HG03108 (cell line): ENCODE measurements around the gene PFKFB4.

ENCODE experiments used
- ATAC-seq: cut with Tn5 transposase; IDR thresholded peaks from one replicate; pipeline ENCODE4 v1.9.1; 2021; ENCODE audit warnings: moderate library complexity; ENCODE audit not compliant: unreplicated experiment

The PFKFB4 gene

DNA sequence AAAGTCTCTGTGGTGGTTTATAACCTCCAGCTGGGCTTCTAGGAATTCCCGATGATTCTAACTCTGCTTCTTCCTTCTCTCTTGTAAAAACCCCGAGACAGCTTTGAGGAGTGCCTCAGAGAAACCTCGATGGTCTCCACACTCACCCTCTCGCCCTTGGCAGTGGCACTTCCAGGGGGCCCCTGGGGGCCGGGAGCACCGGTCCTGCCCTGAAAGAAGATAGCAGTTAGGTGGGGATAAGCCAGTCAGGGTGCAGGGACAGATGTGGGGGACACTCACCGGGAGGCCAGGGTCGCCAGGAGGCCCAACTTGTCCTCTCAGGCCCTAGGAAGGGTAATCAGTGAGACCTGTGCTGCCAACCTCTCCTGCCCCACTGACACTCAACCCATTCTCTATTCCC lies 28.8 kb upstream of the PFKFB4 start:
- no peak for ATAC-seq

DNA sequence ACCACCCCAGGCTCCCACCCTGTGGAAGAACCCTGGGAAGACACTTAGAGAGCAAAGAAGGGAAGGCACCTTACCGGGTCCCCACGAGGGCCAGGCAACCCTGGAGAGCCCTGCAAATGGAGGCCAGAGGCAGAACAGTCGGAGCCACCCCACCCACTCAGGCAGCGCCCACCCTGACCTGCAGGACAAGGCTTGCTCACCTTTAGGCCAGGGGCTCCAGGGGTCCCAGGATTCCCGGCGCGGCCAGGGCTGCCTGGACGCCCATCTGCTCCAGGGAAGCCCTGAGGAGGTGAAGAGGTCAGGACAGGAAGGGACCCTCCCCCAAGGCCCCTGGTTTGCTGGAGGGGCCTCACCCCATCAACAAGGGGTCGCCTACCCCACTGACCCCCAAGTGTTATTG lies 28.2 kb upstream of the PFKFB4 start:
- ATAC-seq: no peak

- no peak for ATAC-seq
Measured at GRCh38 chr3:48581621-48582481, 25.2 kb upstream of the PFKFB4 start.

DNA sequence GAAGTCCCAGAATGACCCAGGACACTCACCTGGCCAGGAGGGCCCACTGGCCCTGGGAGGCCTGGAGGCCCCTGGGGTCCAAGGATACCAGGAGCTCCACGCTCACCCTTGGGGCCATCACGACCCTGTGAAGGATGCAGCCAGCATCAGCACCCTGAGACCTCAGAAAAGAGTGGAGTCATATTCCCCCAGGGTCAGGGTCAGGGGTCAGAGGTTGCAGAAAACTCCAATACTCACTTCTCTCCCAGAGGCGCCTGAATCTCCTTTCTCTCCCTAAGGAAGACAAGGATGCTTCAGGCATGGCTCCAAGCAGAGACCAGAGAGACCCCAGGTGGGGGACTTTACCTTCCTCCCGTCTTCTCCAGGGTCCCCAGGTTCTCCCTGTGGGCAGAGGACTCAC lies 20.0 kb upstream of the PFKFB4 start:
- ATAC-seq: no peak

DNA sequence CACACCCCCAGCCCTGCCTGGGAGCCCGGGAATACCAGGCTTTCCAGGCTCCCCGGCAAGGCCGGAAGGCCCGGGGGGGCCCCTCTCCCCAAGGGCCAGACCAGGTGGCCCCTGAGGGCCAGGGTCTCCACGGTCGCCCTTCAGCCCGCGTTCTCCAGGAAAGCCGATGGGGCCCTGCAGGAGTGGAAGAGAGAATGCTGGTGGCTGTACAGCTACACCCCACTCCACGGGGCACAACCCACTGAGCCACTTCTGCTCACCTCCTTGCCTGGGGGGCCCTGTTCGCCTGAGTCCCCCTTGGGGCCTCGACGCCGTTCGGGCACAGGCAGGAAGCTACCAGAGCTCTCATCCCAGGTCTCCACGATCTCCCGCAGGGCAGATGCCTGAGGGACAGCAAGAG lies 18.8 kb upstream of the PFKFB4 start:
- ATAC-seq: no peak

DNA sequence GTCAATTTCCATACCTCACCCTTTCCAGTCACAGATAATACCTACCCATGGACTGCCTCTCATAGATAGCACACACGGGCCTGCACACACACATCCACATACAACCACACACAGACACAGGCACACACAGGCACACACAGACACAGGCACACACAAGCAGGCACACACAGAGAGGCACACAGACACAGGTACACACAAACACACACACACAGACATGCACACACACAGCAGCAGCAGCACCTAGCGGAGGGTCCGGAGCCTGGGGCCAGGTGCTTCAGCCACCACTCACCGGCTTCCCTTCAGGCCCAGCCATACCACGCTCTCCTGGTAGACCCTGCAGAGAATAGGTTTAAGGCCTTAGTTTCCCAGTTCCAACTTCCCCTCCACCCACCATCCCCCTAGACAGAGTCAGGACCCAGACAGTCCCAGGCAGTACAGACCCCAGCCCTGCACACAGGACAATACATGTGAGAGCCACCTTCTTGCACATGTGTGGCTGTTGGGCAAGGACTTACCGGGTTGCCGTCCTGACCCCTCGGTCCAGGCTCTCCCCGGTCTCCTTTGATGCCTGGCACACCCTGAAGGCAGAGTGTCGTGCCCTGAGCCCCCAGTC lies 17.5 kb upstream of the PFKFB4 start:
- ATAC-seq: no peak

DNA sequence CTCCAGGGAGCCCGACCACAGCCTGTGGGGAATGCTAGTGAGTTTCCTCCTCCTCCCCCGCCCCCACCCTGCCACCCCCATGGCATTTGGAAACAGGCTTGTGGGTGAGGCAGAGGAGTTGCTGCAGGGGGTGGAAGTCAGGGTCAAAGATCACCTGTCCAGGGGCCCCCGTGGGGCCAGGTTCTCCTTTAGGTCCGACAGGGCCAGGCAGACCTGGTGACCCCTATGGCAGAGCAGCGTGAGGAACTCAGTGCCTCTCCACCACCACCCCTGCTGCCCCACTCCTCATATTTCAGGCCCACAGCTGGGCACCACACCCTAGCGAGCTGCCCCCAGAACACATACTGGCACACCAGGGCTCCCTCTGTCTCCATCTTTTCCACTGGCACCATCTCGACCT lies 15.9 kb upstream of the PFKFB4 start:
- no peak for ATAC-seq

DNA sequence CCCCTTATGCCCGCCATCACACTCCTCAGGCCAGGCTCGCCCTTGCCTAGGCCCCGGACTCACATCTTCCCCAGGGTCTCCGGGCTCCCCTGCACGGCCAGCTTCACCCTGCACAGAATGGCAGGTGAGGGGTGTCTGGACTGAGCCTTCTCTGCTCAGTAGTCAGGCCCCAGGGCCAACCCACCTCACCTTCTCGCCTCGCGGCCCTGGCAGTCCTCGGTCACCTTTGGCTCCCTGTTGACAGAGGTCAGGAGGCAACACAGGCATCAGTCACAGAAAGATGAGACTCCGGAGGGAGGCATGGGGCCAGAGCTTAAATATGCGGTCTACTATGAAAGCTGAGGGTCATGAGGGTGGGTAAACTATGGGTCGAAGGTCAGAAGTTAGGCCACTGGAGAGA lies 15.3 kb upstream of the PFKFB4 start:
- ATAC-seq: no peak

GRCh38 chr3:48569808-48570450 lies 13.3 kb upstream of the PFKFB4 start:
- ATAC-seq: no peak

GRCh38 chr3:48569400-48569799 lies 12.8 kb upstream of the PFKFB4 start:
- no peak for ATAC-seq

DNA sequence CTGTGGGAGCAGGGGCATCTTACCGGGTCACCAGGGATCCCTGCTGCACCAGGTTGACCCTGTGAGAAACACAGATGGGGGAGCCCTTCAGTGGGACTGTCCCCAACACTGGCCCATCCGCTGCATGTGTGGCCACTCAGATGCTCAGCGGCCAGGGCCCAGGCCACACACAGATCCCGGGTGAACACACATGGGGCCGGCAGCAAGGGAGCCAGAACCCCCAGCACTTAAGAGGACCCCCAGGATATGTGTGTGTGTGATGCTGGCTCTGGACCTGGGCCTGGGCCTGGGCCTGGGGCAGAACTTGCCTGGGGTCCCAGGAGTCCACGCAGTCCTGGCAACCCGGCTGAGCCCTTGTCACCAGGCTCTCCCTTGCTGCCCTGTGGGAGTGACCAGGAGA lies 11.9 kb upstream of the PFKFB4 start:
- ATAC-seq: no peak

GRCh38 chr3:48567500-48567899 lies 10.9 kb upstream of the PFKFB4 start:
- no peak for ATAC-seq

GRCh38 chr3:48567090-48567489 lies 10.5 kb upstream of the PFKFB4 start:
- no peak for ATAC-seq

DNA sequence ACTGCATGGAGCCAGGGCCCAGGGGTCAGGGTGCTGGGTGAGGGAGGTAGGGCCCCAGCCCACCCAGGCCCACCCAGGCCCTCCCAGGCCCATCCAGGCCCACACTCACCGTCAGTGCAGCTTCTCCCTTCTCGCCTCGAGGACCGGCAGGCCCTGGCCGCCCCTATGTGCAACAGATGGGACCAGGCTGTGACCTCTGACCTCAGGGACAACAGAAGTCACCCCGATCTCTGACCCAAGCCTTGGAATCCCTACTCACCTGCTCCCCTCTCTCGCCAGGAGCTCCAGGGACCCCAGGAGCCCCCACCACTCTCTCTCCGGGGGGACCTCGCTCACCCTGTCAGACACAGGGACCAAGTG lies 9.8 kb upstream of the PFKFB4 start:
- ATAC-seq: no peak

DNA sequence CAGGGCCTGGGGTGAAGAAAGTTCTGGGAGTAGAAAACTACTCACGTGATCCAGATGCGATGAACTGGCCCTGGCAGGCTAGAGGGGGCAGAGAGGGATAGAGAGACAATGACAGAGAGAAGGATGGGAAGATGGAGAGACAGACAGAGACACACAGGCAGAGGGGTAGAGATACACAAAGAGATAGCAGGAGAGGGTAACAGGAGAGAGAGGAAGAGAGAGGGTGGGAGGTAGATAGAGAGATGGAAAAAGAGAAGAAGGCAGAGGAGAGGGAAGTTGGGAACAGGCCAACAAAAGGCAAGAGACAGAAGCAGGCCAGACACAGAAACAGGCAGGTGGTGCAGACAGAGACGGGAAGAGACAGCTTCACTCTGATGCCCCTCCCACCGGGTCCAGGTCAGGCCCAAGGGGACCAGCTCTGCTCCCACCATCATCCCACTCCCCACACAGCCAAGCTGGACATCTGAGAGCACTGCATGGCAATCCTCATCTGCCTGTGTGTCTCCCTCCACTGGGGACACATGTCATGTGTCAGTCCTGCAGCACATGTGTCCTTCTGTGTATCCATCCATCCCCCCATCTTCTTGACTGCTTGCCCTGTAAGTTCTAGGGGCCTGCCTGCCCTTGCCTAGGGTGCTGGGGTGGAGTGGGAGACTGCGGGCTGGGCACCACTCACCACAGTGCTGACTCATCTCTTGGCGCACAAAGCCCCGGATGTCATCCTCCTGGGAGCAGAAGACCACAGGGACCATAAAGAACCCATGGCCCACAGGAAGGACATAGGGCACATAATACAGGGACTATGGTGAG lies 9.2 kb upstream of the PFKFB4 start:
- no peak for ATAC-seq

DNA sequence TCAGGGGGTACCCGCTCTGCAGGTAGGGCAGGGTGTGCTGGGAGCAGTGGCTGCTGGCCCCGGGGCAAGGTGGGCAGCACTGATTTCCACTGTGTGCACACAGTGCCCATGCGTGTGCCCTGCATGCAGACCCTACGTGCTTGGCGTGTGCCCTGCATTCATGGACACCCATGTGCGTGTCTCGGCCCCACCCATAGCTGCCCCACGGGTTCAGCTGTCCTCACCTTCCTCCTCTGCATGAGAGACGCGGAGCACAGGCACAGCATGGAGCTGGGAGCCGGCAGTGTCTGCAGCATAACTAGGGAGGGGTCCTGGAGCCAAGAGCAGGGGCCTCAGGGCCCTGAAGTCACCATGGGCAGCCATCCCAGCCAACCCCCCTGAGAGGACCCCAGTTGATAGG lies 8.6 kb upstream of the PFKFB4 start:
- ATAC-seq: no peak

- no peak for ATAC-seq
Measured at GRCh38 chr3:48564667-48565066, 8.1 kb upstream of the PFKFB4 start.

DNA sequence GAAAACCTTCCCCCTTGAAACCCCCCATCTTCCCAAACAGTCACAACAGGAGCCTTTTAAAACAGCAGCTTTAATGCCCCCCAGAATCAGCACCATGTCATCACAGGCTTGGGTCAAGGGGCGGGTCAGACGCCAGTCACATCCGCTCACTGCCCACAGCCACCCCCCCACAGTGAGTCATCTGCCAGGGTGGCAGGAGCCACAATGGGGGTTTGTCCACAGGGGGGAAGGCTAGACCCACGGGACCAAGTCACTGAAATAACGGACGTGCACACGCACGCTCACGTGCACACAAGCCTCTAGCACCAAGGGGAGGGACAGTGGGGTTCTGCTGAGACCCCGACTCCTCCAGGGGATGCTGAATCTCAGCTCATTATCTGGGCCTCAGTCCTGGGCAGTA lies 7.4 kb upstream of the PFKFB4 start:
- ATAC-seq: no peak

- ATAC-seq: no peak
Measured at GRCh38 chr3:48563382-48563918, 6.8 kb upstream of the PFKFB4 start, which contains the start of gene UCN2. UCN2 (minus strand) TSS chr3:48563781; CDS start chr3:48563124, 657 bp downstream.

DNA sequence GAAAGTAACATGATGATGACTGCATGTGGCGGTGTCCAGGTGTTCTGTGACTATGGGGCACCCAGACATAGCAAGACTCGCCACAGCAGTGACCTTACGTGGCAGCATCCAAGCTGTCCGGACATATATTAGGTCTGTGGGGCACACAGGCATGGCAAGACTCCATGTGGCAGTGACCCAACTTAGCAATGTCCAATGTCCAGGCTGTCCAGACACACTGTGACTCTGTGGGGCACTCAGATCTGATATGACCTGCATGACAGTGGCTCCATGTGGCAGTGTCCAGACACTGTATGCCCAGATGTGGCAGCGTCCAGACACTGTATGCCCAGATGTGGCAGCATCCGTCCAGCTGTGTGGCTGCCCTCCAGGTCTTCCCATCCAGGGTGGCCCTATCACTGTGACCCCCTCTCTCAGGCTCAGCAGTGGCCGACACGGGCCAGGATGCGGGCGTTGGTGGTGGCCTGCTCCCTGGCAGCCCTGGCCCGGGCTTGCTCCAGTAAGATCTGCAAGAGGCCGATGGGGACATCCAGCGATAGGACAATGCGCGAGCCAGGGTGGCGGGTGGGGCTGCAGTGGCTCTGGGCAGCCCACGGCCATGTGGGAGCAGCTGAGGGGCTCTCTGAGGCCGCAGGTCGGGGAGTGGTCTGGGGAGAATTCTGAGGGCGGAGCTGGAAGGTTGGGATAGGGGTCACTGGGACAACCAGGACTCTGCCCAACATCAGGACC lies 5.9 kb upstream of the PFKFB4 start:
- ATAC-seq: no peak
